ENCODE data around the gene TCTA. TPM values are rescaled to one million over a fixed set of nuclear protein-coding genes. Genes with fewer than 3 reads are reported as not detected.
A peak's percentile ranks its signal among the peaks of the same experiment; 100 is the strongest.

TCTA gene, protein sequence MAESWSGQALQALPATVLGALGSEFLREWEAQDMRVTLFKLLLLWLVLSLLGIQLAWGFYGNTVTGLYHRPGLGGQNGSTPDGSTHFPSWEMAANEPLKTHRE
- total RNA-seq = 10 to 100 TPM in 1 of 2 donors, 1 to 10 TPM in 1; 6.3 to 11.2 TPM
- 8.1 TPM for polyA plus RNA-seq (2013, experiment 1 of 2)
- 6.9 TPM for polyA plus RNA-seq (2013, experiment 2 of 2)
- long read RNA-seq, experiment 1, partial matches to known transcripts = 0 of 3 reads
- long read RNA-seq, experiment 1, other reads (novel, unspliced or antisense) = 0 of 3 reads
- long read RNA-seq, experiment 2, transcript TCTA-201 (3 exons, 2,146 nt) = major isoform, 10 of 11 reads
- long read RNA-seq, experiment 2, partial matches to known transcripts = 0 of 11 reads
- long read RNA-seq, experiment 2, other reads (novel, unspliced or antisense) = 1 of 11 reads
- long read RNA-seq, experiment 3, transcript TCTA-201 (3 exons, 2,146 nt) = major isoform, 31 of 34 reads
- long read RNA-seq, experiment 3, partial matches to known transcripts = 0 of 34 reads
- long read RNA-seq, experiment 3, other reads (novel, unspliced or antisense) = 2 of 34 reads
- long read RNA-seq, experiment 4, transcript TCTA-201 (3 exons, 2,146 nt) = major isoform, 10 of 11 reads
- long read RNA-seq, experiment 4, partial matches to known transcripts = 0 of 11 reads
- long read RNA-seq, experiment 4, other reads (novel, unspliced or antisense) = 1 of 11 reads

DNA sequence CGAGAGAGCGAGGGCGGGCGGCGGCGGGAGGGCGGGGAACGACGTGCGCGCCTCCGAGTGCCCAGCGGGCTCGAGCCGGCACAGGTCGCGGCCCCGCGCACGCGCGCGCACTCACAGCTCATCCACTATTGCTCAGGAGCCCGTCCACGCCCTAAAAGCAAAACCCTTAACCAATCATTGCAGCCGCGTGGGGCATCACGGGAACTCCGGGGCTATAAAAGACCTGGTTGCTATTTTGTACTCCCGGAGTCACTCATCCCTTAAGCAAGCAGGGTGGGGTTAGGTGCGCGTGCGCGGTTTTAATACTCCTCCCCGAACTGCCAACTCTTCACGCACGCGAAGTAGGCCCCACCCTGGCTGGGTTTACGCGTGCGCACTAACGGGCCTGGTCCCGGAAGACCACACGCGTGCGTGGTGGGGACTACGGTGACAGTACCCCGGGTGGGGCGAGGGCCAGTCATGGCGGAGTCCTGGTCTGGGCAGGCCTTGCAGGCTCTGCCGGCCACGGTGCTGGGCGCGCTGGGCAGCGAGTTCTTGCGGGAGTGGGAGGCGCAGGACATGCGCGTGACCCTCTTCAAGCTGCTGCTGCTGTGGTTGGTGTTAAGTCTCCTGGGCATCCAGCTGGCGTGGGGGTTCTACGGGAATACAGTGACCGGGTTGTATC is at the start of gene TCTA, which contains the start of gene RHOA:
TSS of gene TCTA (plus strand) at position 456 of the 664 bp plus-strand sequence. CDS start at position 460, 4 bp downstream.
TSS of gene RHOA (minus strand) at position 9 of the 664 bp plus-strand sequence. CDS start 36,387 bp downstream, outside the sequence.
- Mint-ChIP-seq H3K4me1 (peaks cover 23% of the 10 kb centered on the region), H3K9me3 (no peaks in the 10 kb centered on the region), H3K27me3 (ENCODE audit: insufficient read depth) (no peaks in the 10 kb centered on the region), H3K36me3 (ENCODE audit: low read depth) (peaks cover 4% of the 10 kb centered on the region), H3K4me3 (peak within 1 kb of the TSS; percentile 92), H3K27ac (peak within 1 kb of the TSS; percentile 97)
- Histone ChIP-seq H3K9me3 (ENCODE audit: control insufficient read depth, low read length) (no peaks in the 10 kb centered on the region), H3K27me3 (ENCODE audit: control insufficient read depth, insufficient read depth, low read length, poor library complexity, severe bottlenecking) (no peaks in the 10 kb centered on the region), H3K4me3 (ENCODE audit: low read length) (peak within 1 kb of the TSS; percentile 96), H3K36me3 (ENCODE audit: control insufficient read depth, insufficient read depth, low read length) (peaks cover 6% of the 10 kb centered on the region), H3K9ac (ENCODE audit: extremely low read depth, low read length, poor library complexity, severe bottlenecking) (peak within 1 kb of the TSS; percentile 82), H3K27ac (ENCODE audit: low read depth, low read length) (peak within 1 kb of the TSS; percentile 90), H3K4me1 (ENCODE audit: control insufficient read depth, insufficient read depth, low read length) (peaks cover 7% of the 10 kb centered on the region)
- peak; percentile 99 for DNase-seq
- TF ChIP-seq, protein P1, sequence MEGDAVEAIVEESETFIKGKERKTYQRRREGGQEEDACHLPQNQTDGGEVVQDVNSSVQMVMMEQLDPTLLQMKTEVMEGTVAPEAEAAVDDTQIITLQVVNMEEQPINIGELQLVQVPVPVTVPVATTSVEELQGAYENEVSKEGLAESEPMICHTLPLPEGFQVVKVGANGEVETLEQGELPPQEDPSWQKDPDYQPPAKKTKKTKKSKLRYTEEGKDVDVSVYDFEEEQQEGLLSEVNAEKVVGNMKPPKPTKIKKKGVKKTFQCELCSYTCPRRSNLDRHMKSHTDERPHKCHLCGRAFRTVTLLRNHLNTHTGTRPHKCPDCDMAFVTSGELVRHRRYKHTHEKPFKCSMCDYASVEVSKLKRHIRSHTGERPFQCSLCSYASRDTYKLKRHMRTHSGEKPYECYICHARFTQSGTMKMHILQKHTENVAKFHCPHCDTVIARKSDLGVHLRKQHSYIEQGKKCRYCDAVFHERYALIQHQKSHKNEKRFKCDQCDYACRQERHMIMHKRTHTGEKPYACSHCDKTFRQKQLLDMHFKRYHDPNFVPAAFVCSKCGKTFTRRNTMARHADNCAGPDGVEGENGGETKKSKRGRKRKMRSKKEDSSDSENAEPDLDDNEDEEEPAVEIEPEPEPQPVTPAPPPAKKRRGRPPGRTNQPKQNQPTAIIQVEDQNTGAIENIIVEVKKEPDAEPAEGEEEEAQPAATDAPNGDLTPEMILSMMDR (conservative IDR thresholded peaks at IDR 0.05) = no peak
- WGBS, 2 experiments (ENCODE audit: insufficient coverage in 1 of 2, insufficient read length in 1 of 2) = 2 to 5% methylated on average over 53 to 62 of the region's 62 CpGs

DNA sequence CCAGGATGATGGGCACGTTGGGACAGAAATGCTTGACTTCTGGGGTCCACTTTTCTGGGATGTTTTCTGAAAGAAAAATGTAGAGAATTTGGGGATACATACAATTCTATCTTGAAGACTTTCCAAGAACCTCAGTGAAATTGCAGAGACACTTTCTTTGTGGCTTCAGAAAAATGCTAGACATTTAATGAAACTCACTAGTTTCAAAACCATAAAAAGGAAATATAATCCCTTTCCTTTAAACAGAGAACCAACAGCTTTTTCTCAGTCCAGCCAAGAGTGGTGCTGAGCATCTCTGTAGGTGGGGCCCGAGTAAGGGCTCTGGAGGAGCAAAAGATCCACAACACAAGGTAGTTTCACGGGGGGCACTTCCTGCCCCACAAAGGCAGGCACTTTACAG is 49.7 kb upstream of the TCTA start:
- Mint-ChIP-seq H3K36me3 (ENCODE audit: low read depth) (peaks cover 72% of the 10 kb centered on the region), H3K9me3 (no peaks in the 10 kb centered on the region), H3K4me3 (no peak overlapping the region), H3K27me3 (ENCODE audit: insufficient read depth) (no peaks in the 10 kb centered on the region), H3K4me1 (peaks cover 6% of the 10 kb centered on the region), H3K27ac (no peak overlapping the region)
- Histone ChIP-seq H3K27ac (ENCODE audit: low read depth, low read length) (no peak overlapping the region), H3K9ac (ENCODE audit: extremely low read depth, low read length, poor library complexity, severe bottlenecking) (no peak overlapping the region), H3K4me3 (ENCODE audit: low read length) (no peak overlapping the region), H3K27me3 (ENCODE audit: control insufficient read depth, insufficient read depth, low read length, poor library complexity, severe bottlenecking) (no peaks in the 10 kb centered on the region), H3K36me3 (ENCODE audit: control insufficient read depth, insufficient read depth, low read length) (peaks cover 79% of the 10 kb centered on the region), H3K4me1 (ENCODE audit: control insufficient read depth, insufficient read depth, low read length) (peaks cover 6% of the 10 kb centered on the region), H3K9me3 (ENCODE audit: control insufficient read depth, low read length) (no peaks in the 10 kb centered on the region)
- TF ChIP-seq, protein P1 (conservative IDR thresholded peaks at IDR 0.05) = no peak
- no peak for DNase-seq
- WGBS, 2 experiments (ENCODE audit: insufficient coverage in 1 of 2, insufficient read length in 1 of 2) = 95 to 100% methylated on average over 3 of the region's 3 CpGs

DNA sequence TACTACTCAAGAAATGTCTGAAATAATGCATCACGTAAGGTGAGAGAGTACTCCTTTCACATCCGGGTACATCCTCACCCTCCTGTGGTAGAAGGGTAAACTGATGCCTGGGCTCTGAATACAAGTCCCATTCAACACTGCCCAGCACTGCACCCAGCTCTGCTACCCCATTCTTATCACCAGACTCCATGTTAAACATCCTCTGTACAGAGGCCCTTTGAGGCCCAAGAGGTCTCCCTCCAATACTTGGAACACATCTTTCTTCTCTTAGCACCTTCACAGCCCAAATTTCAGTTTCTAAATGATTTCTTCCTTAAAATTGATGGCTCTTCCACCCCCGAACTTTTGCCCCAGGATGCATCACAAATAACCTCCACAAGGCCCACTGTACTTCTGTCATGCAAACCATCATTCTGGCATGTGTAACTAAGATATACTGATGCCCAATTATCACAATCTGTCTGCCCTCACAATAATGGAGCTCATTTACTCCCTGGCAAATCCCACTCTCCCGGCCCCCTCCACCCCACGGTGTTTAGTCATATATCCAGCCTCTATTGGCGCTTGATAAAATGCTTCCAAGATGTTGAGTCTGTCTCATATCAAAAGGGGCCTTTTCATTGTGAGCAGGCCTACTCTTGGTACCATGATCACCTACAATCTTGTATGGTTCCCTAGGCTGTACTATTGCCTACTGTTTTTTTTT is 41.5 kb upstream of the TCTA start:
- H3K9me3 Mint-ChIP-seq = no peaks in the 10 kb centered on the region
- no peaks in the 10 kb centered on the region for H3K4me1 ChIP-seq (ENCODE audit: control insufficient read depth, insufficient read depth, low read length)
- TF ChIP-seq, protein P1 (conservative IDR thresholded peaks at IDR 0.05) = no peak
- H3K4me1 Mint-ChIP-seq = no peaks in the 10 kb centered on the region
- no peak for DNase-seq
- no peaks in the 10 kb centered on the region for H3K27me3 Mint-ChIP-seq (ENCODE audit: insufficient read depth)
- H3K9me3 ChIP-seq (ENCODE audit: control insufficient read depth, low read length) = no peaks in the 10 kb centered on the region
- H3K36me3 Mint-ChIP-seq (ENCODE audit: low read depth) = peaks cover 82% of the 10 kb centered on the region
- H3K4me3 Mint-ChIP-seq = no peak overlapping the region
- no peak overlapping the region for H3K4me3 ChIP-seq (ENCODE audit: low read length)
- H3K27ac Mint-ChIP-seq = peak overlapping the region; percentile 5
- no peak overlapping the region for H3K27ac ChIP-seq (ENCODE audit: low read depth, low read length)
- 92 to 95% methylated on average over 6 of the region's 6 CpGs for WGBS, 2 experiments (ENCODE audit: insufficient coverage in 1 of 2, insufficient read length in 1 of 2)
- H3K36me3 ChIP-seq (ENCODE audit: control insufficient read depth, insufficient read depth, low read length) = peaks cover 79% of the 10 kb centered on the region
- no peaks in the 10 kb centered on the region for H3K27me3 ChIP-seq (ENCODE audit: control insufficient read depth, insufficient read depth, low read length, poor library complexity, severe bottlenecking)
- no peak overlapping the region for H3K9ac ChIP-seq (ENCODE audit: extremely low read depth, low read length, poor library complexity, severe bottlenecking)
